GM12878 (cell line): ENCODE measurements around the gene KDM4C. TPM values are rescaled to one million over a fixed set of nuclear protein-coding genes. Genes with fewer than 3 reads are reported as not detected.

Source experiments
- ATAC-seq: fragments of 200-7000 bp; cut with Tn5 transposase; 3 replicates; pipeline ENCODE4 v1.9.1; 2020; ENCODE audit warnings: mild to moderate bottlenecking, moderate library complexity
- BruUV-seq: library from RNA; stranded (reverse); fragments of 400-500 nt; replicated peaks from 2 replicates; lab custom pipeline; 2021; lab: Mats Ljungman, UMichigan
- CTCF ChIA-PET: fragments of 300-600 bp; sonication (Branson Sonifier 250); formaldehyde crosslinking; extraction: SDS; loops from one replicate; lab custom pipeline; 2021; ENCODE audit warnings: inconsistent platforms; lab: Yijun Ruan, JAX
- POLR2A ChIA-PET: fragments of 350-600 bp; formaldehyde crosslinking; extraction: SDS; loops from one replicate; lab custom pipeline; 2021; ENCODE audit warnings: inconsistent platforms; lab: Charles Lee
- RAD21 ChIA-PET: fragments of 300-600 bp; sonication (Branson Sonifier 250); formaldehyde crosslinking; loops from one replicate; lab custom pipeline; 2023; ENCODE audit warnings: antibody characterized with exemption; ENCODE audit not compliant: unreplicated experiment; lab: Charles Lee
- SMC1A ChIA-PET: fragments of 300-600 bp; sonication (Branson Sonifier 250); formaldehyde crosslinking; loops from one replicate; lab custom pipeline; 2023; ENCODE audit not compliant: unreplicated experiment, uncharacterized antibody; lab: Charles Lee
- DNase-seq: peaks from one replicate; pipeline ENCODE4 v3.0.0-alpha.2; 2011; ENCODE audit warnings: low read depth, low spot score
- FAIRE-seq: peaks from 3 replicates; lab custom pipeline; 2011; peaks lifted over from hg19 to GRCh38; lab: Jason Lieb, UNC
- H2AFZ ChIP-seq: 2 replicates; pipeline ENCODE4 v1.6.0; 2011; ENCODE audit warnings: low read depth, low read length, control low read depth; ENCODE audit not compliant: control insufficient read depth
- H3K27ac ChIP-seq: 2 replicates; pipeline ENCODE4 v1.5.1; 2011; ENCODE audit warnings: control low read depth; ENCODE audit not compliant: control insufficient read depth, insufficient read depth
- H3K27me3 ChIP-seq, 2 experiments: replicated peaks in 1 of 2; 2 replicates each; pipeline versions ENCODE4 v1.6.0 to v1.6.1; 2011; ENCODE audit warnings: low read length in 1 of 2; ENCODE audit not compliant: control insufficient read depth in 2 of 2, insufficient read depth in 2 of 2
- H3K36me3 ChIP-seq, 2 experiments: 2 replicates each; pipeline ENCODE4 v1.5.1; 2011; ENCODE audit warnings: low read length in 1 of 2; ENCODE audit not compliant: control insufficient read depth in 2 of 2, insufficient read depth in 2 of 2
- H3K4me1 ChIP-seq: 2 replicates; pipeline ENCODE4 v1.6.1; 2011; ENCODE audit warnings: mild to moderate bottlenecking, low read length, moderate library complexity, mixed read lengths; ENCODE audit not compliant: control insufficient read depth, insufficient read depth
- H3K4me2 ChIP-seq: 2 replicates; pipeline ENCODE4 v1.6.0; 2011; ENCODE audit warnings: control low read depth; ENCODE audit not compliant: control insufficient read depth, insufficient read depth
- H3K4me3 ChIP-seq: fragments of 200-600 bp; sonication (generic); 2 replicates; pipeline ENCODE4 v1.5.1; 2016
- H3K79me2 ChIP-seq: 2 replicates; pipeline ENCODE4 v1.6.0; 2011; ENCODE audit warnings: low read length; ENCODE audit not compliant: control insufficient read depth, insufficient read depth
- H3K9ac ChIP-seq: 2 replicates; pipeline ENCODE4 v1.8.0; 2011; ENCODE audit warnings: low read length, control low read depth, mixed read lengths; ENCODE audit not compliant: control insufficient read depth, insufficient read depth
- H3K9me3 ChIP-seq: replicated peaks from 3 replicates; pipeline ENCODE4 v1.5.1; 2011; ENCODE audit warnings: mild to moderate bottlenecking, low read length; ENCODE audit not compliant: control insufficient read depth, insufficient read depth
- H4K20me1 ChIP-seq: 2 replicates; pipeline ENCODE4 v1.6.0; 2011; ENCODE audit not compliant: control insufficient read depth, insufficient read depth
- BHLHE40 ChIP-seq, 2 experiments: fragments of 450-650 bp in 1 of 2; IDR thresholded peaks; 2 replicates each; pipeline ENCODE4 v1.6.1; 2011 to 2017; ENCODE audit warnings: low read depth in 2 of 2, borderline replicate concordance in 1 of 2, improper control_type of control experiment in 1 of 2, low read length in 1 of 2, mild to moderate bottlenecking in 1 of 2
- CBX5 ChIP-seq: sonication (generic); IDR thresholded peaks from 2 replicates; pipeline ENCODE4 v1.6.1; 2016; ENCODE audit warnings: low read depth, moderate library complexity, mild to moderate bottlenecking, inconsistent platforms
- HDAC2 ChIP-seq: fragments of 200-600 bp; sonication (generic); IDR thresholded peaks from 2 replicates; pipeline ENCODE4 v1.6.1; 2017
- HDGF ChIP-seq: fragments of 450-650 bp; IDR thresholded peaks from 2 replicates; pipeline ENCODE4 v1.6.1; 2016; ENCODE audit warnings: antibody characterized with exemption
- IRF5 ChIP-seq: fragments of 450-650 bp; IDR thresholded peaks from 2 replicates; pipeline ENCODE4 v1.6.1; 2017; ENCODE audit warnings: borderline replicate concordance
- MXI1 ChIP-seq: fragments of 150-350 bp; IDR thresholded peaks from 2 replicates; pipeline ENCODE4 v1.6.1; 2011; ENCODE audit warnings: low read depth, mild to moderate bottlenecking, inconsistent platforms, low read length, improper control_type of control experiment
- SIN3A ChIP-seq: IDR thresholded peaks from 2 replicates; pipeline ENCODE4 v1.6.1; 2012; ENCODE audit warnings: low read depth, low read length, improper control_type of control experiment
- SREBF2 ChIP-seq: IDR thresholded peaks from 2 replicates; pipeline ENCODE4 v1.6.1; 2012; ENCODE audit warnings: mild to moderate bottlenecking, low read length
- ZNF384 ChIP-seq: IDR thresholded peaks from 2 replicates; pipeline ENCODE4 v1.6.1; 2012; ENCODE audit warnings: low read depth, mild to moderate bottlenecking, low read length, improper control_type of control experiment, borderline replicate concordance
- WGBS: methylation state at CpG from one replicate; pipeline ENCODE4 v1.1.6; 2016; ENCODE audit warnings: low lambda C conversion rate; ENCODE audit not compliant: insufficient replicate concordance, insufficient coverage; ENCODE audit errors: missing lambda C conversion rate; 5-methylcytosine and 5-hydroxymethylcytosine counted together
- in situ Hi-C: fragments of 300-500 bp; cut with MboI; formaldehyde crosslinking; loops from 9 replicates; pipeline ENCODE4 v1.14.3; 2018; ENCODE audit warnings: mixed read lengths
- intact Hi-C: fragments of 100-400 bp; cut with micrococcal nuclease; formaldehyde crosslinking; loops from one replicate; pipeline ENCODE4 v1.14.2; 2022; ENCODE audit not compliant: unreplicated experiment
- polyA plus RNA-seq, 11 experiments: library from polyadenylated mRNA; depleted of rRNA in 4 of 11; unstranded in 6 of 11; stranded (reverse) in 5 of 11; fragments of >200 nt; fragmentation: Nextera tagmentation in 4 of 11; fragmentation: Illumina TruSeq in 1 of 11; extraction: Ambion mirVana in 4 of 11; extraction: Trizol in 1 of 11; gene quantifications; 1 replicate in 1 of 11; 2 replicates in 10 of 11; pipeline versions ENCODE4 v1.2.1 to v1.2.3, GENCODE V29; 2011 to 2016; ENCODE audit warnings: inconsistent platforms in 2 of 11, missing spikeins in 2 of 11, low read depth in 1 of 11
- total RNA-seq, 4 experiments: library from RNA; depleted of rRNA in 3 of 4; stranded (reverse); fragments of >200 nt in 3 of 4; fragmentation: Illumina TruSeq in 1 of 4; extraction: Trizol in 1 of 4; gene quantifications; 2 replicates each; pipeline versions ENCODE4 v1.2.1 to v1.2.3, GENCODE V29; 2013 to 2021

The KDM4C gene
- total and polyA plus RNA-seq, 10 of the 15 experiments (the other 5 are each of a cell fraction or from before 2014, with no cell fraction given): 6.8 to 41.2 (median 20.1) TPM

- H3K36me3 ChIP-seq: peaks cover 3 to 25% of the 10 kb centered on the region in 2 experiments; a peak in 3 of 4 replicates
- ChIA-PET RAD21 (interaction anchor here (0.6 kb wide), 1 partner anchor 64 kb away, joined by 3 read pairs; no protein-coding TSS in a partner anchor), SMC1A (interaction anchor here (1.5 kb wide), 1 partner anchor 343 kb away, joined by 3 read pairs; no protein-coding TSS in a partner anchor), POLR2A (no interaction called here), CTCF (interaction anchor here (1.2 kb wide), 1 partner anchor 18 kb away, joined by 3 read pairs; no protein-coding TSS in a partner anchor)
- no peak overlapping the region for H2AFZ ChIP-seq
- no TSS peak for BruUV-seq
- FAIRE-seq (no peak), DNase-seq (no peak), ATAC-seq (no peak)
- H3K9me3 ChIP-seq: no peaks in the 10 kb centered on the region
- H4K20me1 ChIP-seq: no peaks in the 10 kb centered on the region
- no peaks in the 10 kb centered on the region for H3K27me3 ChIP-seq
- intact Hi-C loops (loop anchor here (5.0 kb wide), 1 partner anchor 78 kb away; no protein-coding TSS in a partner anchor), in situ Hi-C loops (no loop called here)
- H3K9ac ChIP-seq: no peak overlapping the region
- no peak overlapping the region for H3K4me2 ChIP-seq
- TF ChIP-seq CBX5 (no peak), HDAC2 (no peak), MXI1 (no peak)
- H3K4me3 ChIP-seq: no peak overlapping the region
- WGBS: 97% methylated on average over 3 of the region's 3 CpGs
- no peak overlapping the region for H3K27ac ChIP-seq
- H3K79me2 ChIP-seq: no peaks in the 10 kb centered on the region
- H3K4me1 ChIP-seq: no peaks in the 10 kb centered on the region
These were observed 412.1 kb downstream of the KDM4C start for GRCh38 chr9:7169717-7170389.

- no TSS peak for BruUV-seq
- FAIRE-seq (no peak), ATAC-seq (no peak), DNase-seq (no peak)
- no peak overlapping the region for H2AFZ ChIP-seq
- H3K4me3 ChIP-seq: no peak overlapping the region
- WGBS: 82% methylated on average over 10 of the region's 10 CpGs
- H3K9me3 ChIP-seq: no peaks in the 10 kb centered on the region
- POLR2A ChIA-PET: no interaction called here
- RAD21 ChIA-PET: no interaction called here
- no peaks in the 10 kb centered on the region for H3K4me1 ChIP-seq
- no peak overlapping the region for H3K4me2 ChIP-seq
- H4K20me1 ChIP-seq: no peaks in the 10 kb centered on the region
- intact Hi-C loops: loop anchor here (5.0 kb wide), 1 partner anchor 79 kb away; no protein-coding TSS in a partner anchor
- H3K36me3 ChIP-seq: peaks cover 3 to 18% of the 10 kb centered on the region in 2 experiments
- in situ Hi-C loops: no loop called here
- no peak overlapping the region for H3K9ac ChIP-seq
- CTCF ChIA-PET: no interaction called here
- H3K27me3 ChIP-seq: no peaks in the 10 kb centered on the region
- SMC1A ChIA-PET: no interaction called here
- no peaks in the 10 kb centered on the region for H3K79me2 ChIP-seq
- H3K27ac ChIP-seq: no peak overlapping the region
- TF ChIP-seq HDGF (no peak), CBX5 (no peak), ZNF384 (no peak), SIN3A (no peak), IRF5 (no peak), SREBF2 (no peak), BHLHE40 (IDR thresholded peaks at IDR 0.05; ENCODE audit: borderline replicate concordance in 1 of 2, low read depth in 2 of 2, low read length in 1 of 2) (no peak)
These were observed 413.8 kb downstream of the KDM4C start for GRCh38 chr9:7171396-7172153.
